GF-D8 (cell line): Measurements from ENCODE around the gene CCIN.
"Not testable (repeated sequence)": the region's sequence is repeated elsewhere in the genome, so short reads cannot be mapped to it uniquely, and the experiment has no call there.

ENCODE experiments used
- DNase-seq: peaks from one replicate; lab custom pipeline; 2025; lab: John Stamatoyannopoulos, UW

CCIN gene

DNA sequence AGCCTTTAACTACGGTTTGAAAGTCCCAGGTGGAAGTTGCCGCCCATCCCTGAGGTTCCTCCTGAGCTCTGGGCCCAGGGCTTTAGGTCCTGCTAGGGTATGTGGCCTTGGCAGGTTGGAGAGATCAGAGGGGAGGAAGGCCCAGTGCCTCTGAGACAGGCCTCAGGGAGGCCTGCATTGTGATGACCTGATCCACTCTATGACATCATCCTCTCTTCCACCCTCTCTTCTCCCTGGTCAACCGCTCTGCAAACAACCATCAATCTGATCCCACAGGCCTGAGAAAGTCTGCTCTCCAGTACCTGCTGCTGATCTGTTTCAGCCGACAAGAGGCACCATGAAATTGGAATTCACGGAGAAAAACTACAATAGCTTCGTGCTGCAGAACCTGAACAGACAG, at the start of gene CCIN:
TSS of gene CCIN (plus strand) at position 223 of the 400 bp plus-strand sequence. CDS start at position 338, 115 bp downstream.
- no peak for DNase-seq

GRCh38 chr9:36119476-36119875, 49.7 kb upstream of the CCIN start:
- no peak for DNase-seq

DNA sequence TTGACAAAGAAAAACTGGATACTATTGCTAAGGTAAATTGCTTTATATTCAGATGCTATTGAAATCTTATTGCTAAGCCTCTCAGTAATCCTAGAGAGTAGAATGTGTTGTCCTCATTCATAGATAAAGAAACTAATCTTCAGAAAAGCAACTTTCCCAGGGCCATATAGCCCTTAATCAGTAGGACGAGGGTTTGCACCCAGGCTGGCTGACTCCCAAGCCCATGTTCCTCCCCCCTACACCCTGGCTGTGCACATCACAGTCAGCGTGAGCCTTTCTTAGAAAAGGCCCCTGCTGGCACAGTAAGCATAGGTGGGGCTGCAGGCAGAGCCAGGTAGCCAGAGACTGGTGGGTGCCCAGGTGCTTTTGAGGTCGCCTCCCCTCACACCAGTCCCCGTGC, 48.5 kb upstream of the CCIN start:
- DNase-seq, result no peak

DNA sequence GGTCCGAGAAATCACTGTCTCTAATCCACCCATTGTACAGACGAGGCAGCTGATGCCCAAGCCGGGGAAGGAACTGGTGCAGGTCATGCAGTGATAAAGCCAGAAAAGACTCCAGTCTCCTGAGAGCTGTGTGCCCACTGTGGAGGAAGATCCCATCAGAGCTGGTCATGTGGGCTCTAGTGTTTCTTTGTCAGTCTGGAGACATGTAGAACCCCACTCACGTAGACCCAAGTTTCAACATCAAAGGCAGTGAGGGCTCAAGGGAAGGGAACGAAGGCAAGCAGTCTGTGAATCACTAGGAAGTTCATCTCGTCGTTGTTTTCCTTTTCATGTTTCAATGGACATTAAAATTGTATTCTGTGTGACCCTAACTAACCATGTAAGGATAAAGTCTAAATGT, 47.2 kb upstream of the CCIN start:
- DNase-seq, result no peak

- no peak for DNase-seq
Measured at GRCh38 chr9:36123515-36123914, 45.7 kb upstream of the CCIN start.

DNA sequence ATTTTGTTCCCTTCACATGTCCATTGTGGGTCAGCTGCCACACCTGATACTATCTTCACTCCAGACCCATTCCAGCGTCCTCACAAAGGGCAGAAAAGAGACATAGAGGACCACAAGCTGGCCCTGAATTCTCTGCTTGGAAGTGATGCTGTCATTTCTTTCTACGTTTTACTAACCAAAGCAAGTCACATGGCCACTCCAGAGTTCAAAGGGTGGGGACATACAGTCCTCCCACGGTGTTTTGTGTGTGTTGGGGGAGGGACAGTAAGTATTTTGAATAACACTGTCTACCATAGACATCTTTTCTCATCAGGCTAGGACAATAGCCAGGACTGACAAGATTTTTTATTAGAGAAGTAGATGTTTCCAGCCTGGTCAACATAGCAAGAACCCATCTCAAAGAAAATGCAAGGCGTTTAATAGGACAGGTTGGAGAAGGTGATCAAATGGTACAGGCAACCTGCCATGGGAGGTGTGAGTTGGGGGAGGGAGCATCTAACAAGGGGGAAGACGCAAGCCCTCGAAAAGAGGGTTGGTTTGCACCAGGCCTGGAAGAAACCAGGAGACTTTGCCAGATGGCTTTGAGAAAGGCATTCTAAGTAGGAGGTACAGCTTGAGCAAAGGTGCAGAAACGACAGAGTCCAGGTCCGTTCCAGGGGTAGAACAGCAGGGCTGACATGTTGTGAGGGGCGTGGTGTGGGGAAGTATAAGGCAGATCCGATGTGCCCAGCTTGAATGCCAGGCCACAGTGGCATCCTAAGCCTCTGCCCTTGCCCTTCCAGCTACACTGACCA, 43.9 kb upstream of the CCIN start:
- DNase-seq, result no peak

- no peak for DNase-seq
Measured at GRCh38 chr9:36126016-36126730, 43.0 kb upstream of the CCIN start.

GRCh38 chr9:36127652-36128244, 41.4 kb upstream of the CCIN start:
- DNase-seq, result peak; percentile 92

DNA sequence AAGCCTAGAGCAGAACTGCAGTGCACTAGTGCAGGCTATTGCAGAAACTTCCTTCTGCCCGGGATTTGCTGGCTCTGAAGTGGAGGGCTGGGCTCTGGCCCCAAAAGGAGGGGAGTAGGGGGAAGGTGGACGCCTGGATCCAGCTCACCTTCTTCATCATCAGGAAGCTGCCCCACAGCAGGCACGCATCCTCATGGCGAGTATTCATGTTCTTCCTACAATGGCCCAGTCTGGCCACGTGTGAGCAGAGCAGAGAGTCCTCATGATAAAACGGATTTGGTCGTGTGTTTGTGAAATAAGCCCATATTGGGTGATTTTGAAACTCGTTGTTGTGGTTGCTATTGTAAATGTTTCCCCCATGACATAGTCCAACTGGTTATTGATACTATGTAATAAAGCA, 40.8 kb upstream of the CCIN start:
- DNase-seq, result peak; percentile 77

DNA sequence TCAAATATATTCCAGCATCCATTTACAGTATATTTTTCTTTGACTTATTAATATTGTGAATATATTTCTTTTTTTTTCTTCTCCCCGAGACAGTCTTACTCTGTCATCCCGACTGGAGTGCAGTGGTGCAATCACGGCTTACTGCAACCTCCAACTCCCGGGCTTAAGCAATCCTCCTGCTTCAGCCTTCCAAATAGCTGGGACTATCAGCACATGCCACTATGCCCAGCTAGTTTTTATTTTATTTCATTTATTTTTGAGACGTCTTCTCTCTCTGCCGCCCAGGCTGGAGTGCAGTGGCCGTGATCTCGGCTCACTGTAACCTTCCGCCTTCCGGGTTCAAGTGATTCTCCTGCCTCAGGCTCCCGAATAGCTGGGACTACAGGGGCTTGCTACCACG, 40.0 kb upstream of the CCIN start:
- DNase-seq, result peak; percentile 34

DNA sequence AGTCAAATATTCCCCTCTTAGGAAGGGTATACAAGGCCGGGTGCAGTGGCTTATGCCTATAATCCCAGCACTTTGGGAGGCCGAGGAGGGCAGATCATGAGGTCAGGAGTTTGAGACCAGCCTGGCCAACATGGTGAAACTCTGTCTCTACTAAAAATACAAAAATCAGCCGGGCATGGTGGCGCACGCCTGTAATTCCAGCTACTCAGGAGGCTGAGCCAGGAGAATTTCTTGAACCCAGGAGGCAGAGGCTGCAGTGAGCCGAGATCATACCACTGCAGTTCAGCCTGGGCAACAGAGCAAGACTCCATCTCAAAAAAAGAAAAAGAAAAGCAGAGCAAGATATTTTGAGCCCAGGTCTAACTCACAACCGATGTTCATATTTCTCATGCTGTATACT, 37.5 kb upstream of the CCIN start:
- DNase-seq, result not testable (repeated sequence)

DNA sequence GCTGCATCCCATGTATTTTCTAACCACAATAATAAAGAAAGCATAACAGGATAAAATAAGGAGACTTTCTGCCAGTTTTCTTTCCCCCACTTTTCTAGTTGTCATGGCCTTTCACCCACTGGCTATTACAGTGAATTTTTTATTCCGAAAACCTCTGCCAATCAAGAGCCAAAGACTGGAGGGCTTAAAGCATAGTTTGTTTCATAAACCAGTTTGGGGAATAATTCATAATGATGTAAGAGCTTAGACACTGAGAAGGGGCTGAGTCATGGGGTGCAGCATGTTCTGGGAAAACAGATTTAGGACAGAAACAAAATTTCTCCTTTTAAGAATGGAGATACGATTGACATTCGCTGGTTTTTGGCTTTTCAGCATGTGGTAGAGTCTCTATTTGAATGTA, 37.1 kb upstream of the CCIN start:
- no peak for DNase-seq

GRCh38 chr9:36134761-36135505, 34.3 kb upstream of the CCIN start:
- no peak for DNase-seq

DNA sequence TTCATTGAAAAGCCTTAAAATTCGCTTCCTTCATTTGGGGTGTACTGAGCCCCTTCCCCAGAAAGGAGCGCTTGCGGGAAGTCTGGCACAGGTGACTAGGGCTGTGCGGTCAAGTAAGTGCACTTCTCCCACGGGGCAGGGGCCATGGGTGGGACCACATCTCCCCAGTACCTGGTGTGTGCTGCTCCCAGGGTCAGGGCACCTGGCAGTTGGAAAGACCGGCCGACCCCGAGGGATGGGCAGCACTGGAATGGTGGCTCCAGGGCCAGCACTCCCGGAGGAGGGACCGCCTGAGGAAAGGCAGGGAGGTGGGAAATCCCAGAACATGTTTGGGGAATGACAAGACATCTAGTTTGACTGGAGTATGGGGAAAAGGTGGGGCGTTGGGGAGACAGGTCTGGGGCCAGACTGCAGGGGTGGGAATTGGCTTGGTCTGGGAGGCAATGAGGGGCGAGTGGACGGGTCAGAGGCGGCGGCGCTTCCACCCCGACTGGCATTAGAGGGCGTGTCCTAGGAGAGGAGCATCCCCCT, 33.4 kb upstream of the CCIN start:
- DNase-seq, result no peak

- DNase-seq, result no peak
Measured at GRCh38 chr9:36136272-36136893, 32.8 kb upstream of the CCIN start, which contains the start of gene GLIPR2. Gene GLIPR2, plus strand, starts transcription at chr9:36136733. Its CDS starts 46 bp downstream, at chr9:36136779.

DNA sequence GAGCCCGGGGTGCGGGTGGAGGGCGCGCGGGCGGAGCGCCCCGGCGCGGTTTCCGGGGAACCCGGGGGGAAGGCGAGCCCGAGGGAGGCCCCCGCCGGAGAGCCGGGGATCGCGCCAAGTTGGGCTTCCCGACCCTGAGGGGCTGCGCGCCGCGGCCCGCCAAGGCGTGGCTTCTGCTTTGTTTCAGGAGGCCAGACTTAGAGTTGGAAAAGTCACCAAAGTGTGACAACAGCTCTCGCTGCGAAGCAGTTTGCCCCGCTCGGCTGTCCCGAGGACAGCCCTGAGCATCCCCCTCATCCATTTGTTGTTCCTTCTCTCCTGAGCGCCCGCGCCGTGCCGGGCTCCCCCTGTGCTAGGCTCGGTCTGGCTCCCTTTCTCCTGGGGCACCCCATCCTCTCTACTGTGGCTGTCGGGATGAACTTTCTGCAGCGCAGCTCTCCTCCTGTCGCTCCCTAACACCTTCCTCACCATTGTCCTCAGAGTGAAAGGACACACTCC, 32.2 kb upstream of the CCIN start:
- DNase-seq, result no peak

- DNase-seq, result no peak
Measured at GRCh38 chr9:36137392-36138004, 31.7 kb upstream of the CCIN start.

- DNase-seq, result no peak
Measured at GRCh38 chr9:36138496-36138895, 30.7 kb upstream of the CCIN start.

DNA sequence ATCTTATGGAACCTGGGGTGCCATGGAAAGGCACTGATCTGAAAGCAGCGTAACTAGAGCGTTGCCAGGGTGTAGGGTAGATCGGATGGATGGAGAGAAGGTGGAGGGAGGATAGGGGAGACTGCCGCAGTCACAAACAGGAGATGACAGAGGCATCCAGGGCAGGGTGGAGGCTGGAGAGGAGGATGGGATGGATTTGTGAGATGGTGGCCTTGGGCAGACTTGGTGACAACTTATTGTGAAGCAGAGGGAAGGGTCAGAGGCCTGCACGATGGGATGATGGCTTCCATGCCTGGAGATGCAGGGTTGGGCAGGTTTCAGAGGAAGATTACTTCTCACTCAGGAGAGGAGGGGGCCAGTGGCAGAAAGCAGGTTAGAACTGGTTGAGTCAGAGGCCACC, 30.3 kb upstream of the CCIN start:
- DNase-seq, result no peak

GRCh38 chr9:36140086-36141084, 28.8 kb upstream of the CCIN start:
- DNase-seq, result peak; percentile 27
